ENCODE measurements around the gene SLC9A6.

Gene SLC9A6

GRCh38 chrX:135985157-135985972, at the start of gene SLC9A6:
Gene SLC9A6 (plus strand): TSS chrX:135985435. CDS start chrX:135985659, 224 bp downstream.
- no peak for DNase-seq (ENCODE audit: low read depth, low spot score)

GRCh38 chrX:135944486-135944885, 40.7 kb upstream of the SLC9A6 start:
- no peak for DNase-seq (ENCODE audit: low read depth, low spot score)

GRCh38 chrX:135951291-135951690, 33.9 kb upstream of the SLC9A6 start:
- no peak for DNase-seq (ENCODE audit: low read depth, low spot score)

GRCh38 chrX:135973025-135973547, 12.1 kb upstream of the SLC9A6 start:
- DNase-seq (ENCODE audit: low read depth, low spot score): no peak

GRCh38 chrX:135973548-135974278, 11.5 kb upstream of the SLC9A6 start, which contains the start of gene MMGT1:
Gene MMGT1 (minus strand): TSS chrX:135973988. CDS start chrX:135973675, 313 bp downstream.
- DNase-seq (ENCODE audit: low read depth, low spot score): peak; percentile 44

GRCh38 chrX:135974279-135974856, 10.9 kb upstream of the SLC9A6 start:
- DNase-seq (ENCODE audit: low read depth, low spot score): no peak

- no peak for DNase-seq (ENCODE audit: low read depth, low spot score)
These were observed 9.8 kb upstream of the SLC9A6 start for GRCh38 chrX:135975421-135975820.

- DNase-seq (ENCODE audit: low read depth, low spot score): no peak
These were observed 7.6 kb upstream of the SLC9A6 start for GRCh38 chrX:135977611-135978010.

GRCh38 chrX:135981010-135981409, 4.2 kb upstream of the SLC9A6 start:
- DNase-seq (ENCODE audit: low read depth, low spot score): no peak

- no peak for DNase-seq (ENCODE audit: low read depth, low spot score)
These were observed 3.6 kb upstream of the SLC9A6 start for GRCh38 chrX:135981668-135982067.

GRCh38 chrX:135982860-135983259, 2.4 kb upstream of the SLC9A6 start:
- DNase-seq (ENCODE audit: low read depth, low spot score): no peak

- no peak for DNase-seq (ENCODE audit: low read depth, low spot score)
These were observed 979 bp upstream of the SLC9A6 start for GRCh38 chrX:135984256-135984655.

- no peak for DNase-seq (ENCODE audit: low read depth, low spot score)
These were observed 461 bp upstream of the SLC9A6 start for GRCh38 chrX:135984791-135985156.

- DNase-seq (ENCODE audit: low read depth, low spot score): no peak
These were observed 707 bp downstream of the SLC9A6 start for GRCh38 chrX:135985973-135986310.

- DNase-seq (ENCODE audit: low read depth, low spot score): no peak
These were observed 3.0 kb downstream of the SLC9A6 start for GRCh38 chrX:135988245-135988644.

- no peak for DNase-seq (ENCODE audit: low read depth, low spot score)
These were observed 29.8 kb downstream of the SLC9A6 start for GRCh38 chrX:136015016-136015415.

- no peak for DNase-seq (ENCODE audit: low read depth, low spot score)
These were observed 31.6 kb downstream of the SLC9A6 start for GRCh38 chrX:136016881-136017280.

- DNase-seq (ENCODE audit: low read depth, low spot score): no peak
These were observed 34.0 kb downstream of the SLC9A6 start for GRCh38 chrX:136019226-136019625.

- DNase-seq (ENCODE audit: low read depth, low spot score): no peak
These were observed 35.9 kb downstream of the SLC9A6 start for GRCh38 chrX:136021160-136021559.

- DNase-seq (ENCODE audit: low read depth, low spot score): no peak
These were observed 36.7 kb downstream of the SLC9A6 start for GRCh38 chrX:136021903-136022302.

- DNase-seq (ENCODE audit: low read depth, low spot score): no peak
These were observed 39.9 kb downstream of the SLC9A6 start for GRCh38 chrX:136025091-136025490.

GRCh38 chrX:136028383-136028984, 43.2 kb downstream of the SLC9A6 start:
- DNase-seq (ENCODE audit: low read depth, low spot score): peak; percentile 26

Measured in smooth muscle cell of the brain vasculature (primary cell).